ENCODE data around the gene SNX8. TPM values are rescaled to one million over a fixed set of nuclear protein-coding genes. Genes with fewer than 3 reads are reported as not detected.
A peak's percentile ranks its signal among the peaks of the same experiment; 100 is the strongest.

Gene SNX8
- total RNA-seq, 1 experiment from 2014 or later = 40.6 TPM

- Histone ChIP-seq H4K8ac (replicated peaks; ENCODE audit: insufficient read length, low read depth, low read length) (no peak overlapping the region), H3K79me1 (ENCODE audit: insufficient read depth, low read depth, low read length, poor library complexity, severe bottlenecking) (no peaks in the 10 kb centered on the region), H3K79me2 (ENCODE audit: insufficient read depth, low read length) (no peaks in the 10 kb centered on the region), H3K56ac (ENCODE audit: insufficient read length, low read depth, low read length) (no peak overlapping the region), H3K27me3 (ENCODE audit: insufficient read depth, low read length) (no peaks in the 10 kb centered on the region), H4K20me1 (ENCODE audit: control insufficient read depth, insufficient read depth, insufficient read length) (no peaks in the 10 kb centered on the region), H2AFZ (ENCODE audit: low read length) (no peak overlapping the region), H4K5ac (ENCODE audit: insufficient read length, low read depth, low read length) (no peak overlapping the region), H2BK20ac (ENCODE audit: low read depth, low read length, poor library complexity, severe bottlenecking) (no peak overlapping the region), H3K18ac (ENCODE audit: insufficient read length, low read depth, low read length) (no peak overlapping the region), H2BK120ac (ENCODE audit: low read depth, low read length, poor library complexity, severe bottlenecking) (no peak overlapping the region), H4K91ac (ENCODE audit: insufficient read length, low read depth, low read length) (no peak overlapping the region), H2BK12ac (ENCODE audit: insufficient read length, low read depth, low read length) (no peak overlapping the region), H3K23ac (ENCODE audit: insufficient read length, low read depth, low read length) (no peak overlapping the region), H3K4ac (ENCODE audit: low read depth, low read length) (no peak overlapping the region), H3T11ph (ENCODE audit: low read length) (no peak overlapping the region), H3K4me2 (ENCODE audit: insufficient read depth, insufficient read length, low read length) (no peak overlapping the region), H3K23me2 (ENCODE audit: insufficient read length, low read depth, low read length, poor library complexity, severe bottlenecking) (no peaks in the 10 kb centered on the region), H3K4me1 (ENCODE audit: insufficient read depth, low read length) (no peaks in the 10 kb centered on the region), H3K27ac (ENCODE audit: insufficient read length, low read depth, low read length) (no peak overlapping the region), H3K9me3 (ENCODE audit: control insufficient read depth, low read depth, low read length) (no peaks in the 10 kb centered on the region), H3K9ac (ENCODE audit: extremely low read depth, insufficient read length, low read length) (no peak overlapping the region), H2BK5ac (ENCODE audit: insufficient read length, low read length) (no peak overlapping the region), H3K14ac (ENCODE audit: insufficient read depth, low read length) (no peak overlapping the region), H2AK5ac (ENCODE audit: insufficient read length, low read length) (no peak overlapping the region), H2BK15ac (ENCODE audit: low read depth, low read length) (no peak overlapping the region)
- H3K27ac Mint-ChIP-seq = peak overlapping the region in 2 of 3 experiments; percentile 41 to 49; a peak in 3 of 7 replicates
- H3K4me3 Mint-ChIP-seq = no peak overlapping the region
- TF ChIP-seq CTCF (conservative IDR thresholded peaks at IDR 0.05) = no peak
- H3K4me1 Mint-ChIP-seq = no peaks in the 10 kb centered on the region
- WGBS (ENCODE audit: extremely low coverage, insufficient read length, low lambda C conversion rate) = no CpG with 5 or more reads among the region's 16 CpGs
- DNase-seq = no peak
- H3K9me3 Mint-ChIP-seq = no peaks in the 10 kb centered on the region; a peak in 1 of 5 replicates
- H3K27me3 Mint-ChIP-seq (ENCODE audit: low read depth) = no peaks in the 10 kb centered on the region
- peaks cover 23 to 41% (median 40%) of the 10 kb centered on the region in 3 experiments; a peak in 6 of 7 replicates for H3K36me3 Mint-ChIP-seq (ENCODE audit: insufficient read depth in 1 of 3, low read depth in 3 of 3)
Measured at GRCh38 chr7:2205036-2205780, 109.0 kb downstream of the SNX8 start.

Data from H9 (cell line).